Effector memory CD4-positive, alpha-beta T cell (primary cell): ENCODE measurements around the gene ZNF276.
"Not testable (repeated sequence)": the region's sequence is repeated elsewhere in the genome, so short reads cannot be mapped to it uniquely, and the experiment has no call there.

Experiments used
- DNase-seq, 3 donors: peaks; one replicate each; pipeline ENCODE4 v3.0.0-alpha.2; 2020
- H3K27ac ChIP-seq: 2 replicates; pipeline ENCODE4 v1.7.0; 2013; ENCODE audit warnings: mild to moderate bottlenecking, low read length, moderate library complexity; ENCODE audit not compliant: insufficient read depth, poor library complexity, severe bottlenecking
- H3K27me3 ChIP-seq: replicated peaks from 2 replicates; pipeline ENCODE4 v1.7.0; 2013; ENCODE audit warnings: mild to moderate bottlenecking, low read length; ENCODE audit not compliant: insufficient read depth, control insufficient read depth, poor library complexity, severe bottlenecking
- H3K36me3 ChIP-seq: 2 replicates; pipeline ENCODE4 v1.7.0; 2013; ENCODE audit warnings: mild to moderate bottlenecking, low read length, moderate library complexity; ENCODE audit not compliant: control insufficient read depth, insufficient read depth
- H3K4me1 ChIP-seq: 2 replicates; pipeline ENCODE4 v1.7.0; 2013; ENCODE audit warnings: low read length, mild to moderate bottlenecking; ENCODE audit not compliant: control insufficient read depth, insufficient read depth, poor library complexity, severe bottlenecking
- H3K4me3 ChIP-seq: 2 replicates; pipeline ENCODE4 v1.7.0; 2013; ENCODE audit warnings: low read length, low read depth, mild to moderate bottlenecking; ENCODE audit not compliant: insufficient read depth, poor library complexity, severe bottlenecking
- H3K9me3 ChIP-seq: 2 replicates; pipeline ENCODE4 v1.7.0; 2013; ENCODE audit warnings: mild to moderate bottlenecking, low read length, moderate library complexity; ENCODE audit not compliant: control insufficient read depth

ZNF276 gene

GRCh38 chr16:89696670-89697128 is 24.6 kb upstream of the ZNF276 start:
- Histone ChIP-seq H3K27me3 (no peaks in the 10 kb centered on the region), H3K9me3 (no peaks in the 10 kb centered on the region), H3K36me3 (peaks cover 34% of the 10 kb centered on the region), H3K4me3 (no peak overlapping the region), H3K4me1 (peaks cover 27% of the 10 kb centered on the region), H3K27ac (peak overlapping the region; percentile 32)
- peak in 1 of 3 donors; percentile 22 for DNase-seq

- Histone ChIP-seq H3K4me1 (peaks cover 28% of the 10 kb centered on the region), H3K27ac (no peak overlapping the region), H3K4me3 (no peak overlapping the region), H3K36me3 (peaks cover 29% of the 10 kb centered on the region), H3K27me3 (no peaks in the 10 kb centered on the region), H3K9me3 (no peaks in the 10 kb centered on the region)
- no peak for DNase-seq
Measured at GRCh38 chr16:89697161-89697615, 24.1 kb upstream of the ZNF276 start.

- Histone ChIP-seq H3K27me3 (no peaks in the 10 kb centered on the region), H3K9me3 (no peaks in the 10 kb centered on the region), H3K36me3 (peaks cover 26% of the 10 kb centered on the region), H3K4me1 (peaks cover 32% of the 10 kb centered on the region), H3K27ac (no peak overlapping the region), H3K4me3 (no peak overlapping the region)
- DNase-seq = no peak
Measured at GRCh38 chr16:89697616-89698331, 23.6 kb upstream of the ZNF276 start.

GRCh38 chr16:89698717-89699116 is 22.6 kb upstream of the ZNF276 start:
- H3K4me3 ChIP-seq, DNase-seq, H3K9me3 ChIP-seq, H3K27me3 ChIP-seq, H3K27ac ChIP-seq: not testable (repeated sequence)
- Histone ChIP-seq H3K4me1 (peaks cover 32% of the 10 kb centered on the region), H3K36me3 (peaks cover 20% of the 10 kb centered on the region)

- Histone ChIP-seq H3K4me1 (peaks cover 32% of the 10 kb centered on the region), H3K36me3 (peaks cover 14% of the 10 kb centered on the region), H3K27ac (peak overlapping the region; percentile 85)
- H3K9me3 ChIP-seq, H3K27me3 ChIP-seq, DNase-seq, H3K4me3 ChIP-seq: not testable (repeated sequence)
Measured at GRCh38 chr16:89699629-89700099, 21.7 kb upstream of the ZNF276 start.

GRCh38 chr16:89700100-89700648 is 21.2 kb upstream of the ZNF276 start:
- peak; percentile 92 to 98 (median 95) for DNase-seq
- H3K27me3 ChIP-seq = no peaks in the 10 kb centered on the region
- H3K9me3 ChIP-seq = no peaks in the 10 kb centered on the region
- peak overlapping the region; percentile 64 for H3K4me3 ChIP-seq
- H3K27ac ChIP-seq = peak overlapping the region; percentile 85
- peaks cover 32% of the 10 kb centered on the region for H3K4me1 ChIP-seq
- peaks cover 10% of the 10 kb centered on the region for H3K36me3 ChIP-seq

- DNase-seq = peak; percentile 31 to 42 (median 36)
- Histone ChIP-seq H3K27me3 (no peaks in the 10 kb centered on the region), H3K4me1 (peaks cover 32% of the 10 kb centered on the region), H3K36me3 (peaks cover 7% of the 10 kb centered on the region), H3K4me3 (peak overlapping the region; percentile 64), H3K9me3 (no peaks in the 10 kb centered on the region), H3K27ac (peak overlapping the region; percentile 85)
Measured at GRCh38 chr16:89700649-89701424, 20.5 kb upstream of the ZNF276 start.

- peak; percentile 97 for DNase-seq
- no peaks in the 10 kb centered on the region for H3K9me3 ChIP-seq
- H3K27me3 ChIP-seq = no peaks in the 10 kb centered on the region
- H3K36me3 ChIP-seq = peaks cover 3% of the 10 kb centered on the region
- H3K4me3 ChIP-seq = peak within 1 kb of the TSS; percentile 64
- peak within 1 kb of the TSS; percentile 85 for H3K27ac ChIP-seq
- H3K4me1 ChIP-seq = peaks cover 29% of the 10 kb centered on the region
Measured at GRCh38 chr16:89701425-89702406, 19.6 kb upstream of the ZNF276 start, which contains the start of gene SPATA2L. TSS of gene SPATA2L (minus strand) at chr16:89701705. CDS start at chr16:89701232, 473 bp downstream.

- Histone ChIP-seq H3K36me3 (no peaks in the 10 kb centered on the region), H3K4me1 (peaks cover 24% of the 10 kb centered on the region), H3K4me3 (no peak overlapping the region), H3K27ac (no peak overlapping the region), H3K27me3 (no peaks in the 10 kb centered on the region), H3K9me3 (no peaks in the 10 kb centered on the region)
- no peak for DNase-seq
Measured at GRCh38 chr16:89704281-89704680, 17.1 kb upstream of the ZNF276 start.
